A172 (cell line): ENCODE data around the gene GPR45. TPM values are rescaled to one million over a fixed set of nuclear protein-coding genes. Genes with fewer than 3 reads are reported as not detected.
A peak's percentile ranks its signal among the peaks of the same experiment; 100 is the strongest.

Experiments used
- DNase-seq: peaks from one replicate; pipeline ENCODE4 v3.0.0-alpha.2; 2015; ENCODE audit warnings: low spot score
- total RNA-seq: library from RNA; depleted of rRNA; stranded (reverse); fragments of >200 nt; shearing (Covaris generic); gene quantifications from 2 replicates; pipeline ENCODE4 v1.2.3, GENCODE V29; 2014

Gene GPR45
- total RNA-seq, 1 experiment from 2014 or later: not detected

DNA sequence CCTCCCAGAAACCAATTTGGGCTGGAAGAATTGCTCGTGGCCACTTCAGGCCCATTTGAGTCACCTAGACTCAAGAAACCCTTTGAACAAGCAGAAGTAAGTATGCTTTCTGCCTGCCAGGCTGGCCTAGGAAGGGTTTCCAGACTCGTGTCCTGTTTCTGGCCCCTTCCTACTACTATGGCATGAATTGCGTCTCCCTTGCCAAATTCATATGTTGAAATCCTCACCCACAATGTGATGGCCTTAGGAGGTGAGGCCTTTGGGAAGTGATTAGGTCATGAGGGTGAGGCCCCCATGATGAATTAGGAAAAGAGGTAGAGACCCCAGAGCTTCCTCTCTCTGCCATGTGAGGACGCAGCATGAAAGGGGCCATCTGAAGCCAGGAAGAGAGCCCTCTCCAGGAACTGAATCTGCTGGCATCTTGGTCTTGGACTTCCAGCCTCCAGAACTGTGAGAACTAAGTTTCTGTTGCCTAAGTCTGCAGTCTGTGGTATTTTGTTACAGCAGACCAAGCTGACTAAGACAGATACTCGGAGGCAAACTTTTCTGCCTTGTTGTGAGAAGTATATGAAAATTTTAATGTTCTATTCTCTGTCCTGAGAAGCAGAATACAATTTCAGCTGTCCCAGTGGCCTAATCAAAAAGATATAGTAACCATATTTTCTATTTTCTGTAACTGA lies 13.1 kb downstream of the GPR45 start:
- DNase-seq: no peak

- DNase-seq: no peak
Observed at GRCh38 chr2:105255979-105256378, 14.4 kb downstream of the GPR45 start.

DNA sequence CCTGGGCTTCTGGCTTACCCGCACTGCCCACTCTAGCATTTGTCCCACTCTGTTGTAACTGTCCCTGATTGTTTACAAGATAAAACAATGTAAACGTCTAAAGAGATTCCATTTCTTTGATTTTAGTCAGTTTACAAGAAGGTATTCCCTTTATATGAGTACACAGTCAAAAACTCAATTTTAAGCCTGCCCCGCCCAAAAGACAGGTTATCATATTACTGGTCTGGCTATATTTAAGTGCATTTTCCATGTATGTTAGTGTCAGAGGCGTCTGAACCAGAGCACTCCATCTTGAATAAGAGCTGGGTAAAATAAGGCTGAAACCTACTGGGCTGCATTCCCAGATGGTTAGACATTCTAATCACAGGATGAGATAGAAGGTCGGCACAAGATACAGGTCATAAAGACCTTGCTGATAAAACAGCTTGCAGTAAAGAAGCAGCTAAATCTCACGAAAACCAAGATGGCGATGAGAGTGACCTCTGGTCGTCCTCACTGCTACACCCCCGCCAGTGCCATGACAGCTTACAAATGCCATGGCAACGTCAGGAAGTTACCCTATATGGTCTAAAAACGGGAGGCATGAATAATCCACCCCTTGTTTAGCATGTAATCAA lies 15.0 kb downstream of the GPR45 start:
- DNase-seq: no peak

DNA sequence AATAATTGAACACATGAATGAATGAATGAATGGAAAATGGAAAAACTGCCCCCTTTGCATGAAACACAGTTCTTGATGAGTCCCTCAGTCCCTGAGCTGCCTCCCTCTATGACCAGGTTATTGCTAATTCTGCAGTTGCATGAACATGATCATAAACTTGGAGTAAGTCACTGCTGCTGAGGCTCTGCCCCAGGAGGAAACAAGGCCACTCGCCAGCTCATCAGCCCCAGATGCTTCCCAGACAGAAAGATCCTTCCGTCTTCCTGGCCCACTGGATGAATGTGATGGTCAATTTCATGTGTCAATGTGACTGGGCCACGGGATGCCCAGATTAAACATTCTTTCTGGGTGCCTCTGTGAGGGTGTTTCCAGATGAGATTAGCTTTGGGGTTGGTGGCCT lies 16.4 kb downstream of the GPR45 start:
- no peak for DNase-seq

GRCh38 chr2:105258835-105259350 lies 17.4 kb downstream of the GPR45 start:
- no peak for DNase-seq

GRCh38 chr2:105261061-105261460 lies 19.5 kb downstream of the GPR45 start:
- DNase-seq: peak; percentile 75

GRCh38 chr2:105262651-105263091 lies 21.1 kb downstream of the GPR45 start:
- no peak for DNase-seq

DNA sequence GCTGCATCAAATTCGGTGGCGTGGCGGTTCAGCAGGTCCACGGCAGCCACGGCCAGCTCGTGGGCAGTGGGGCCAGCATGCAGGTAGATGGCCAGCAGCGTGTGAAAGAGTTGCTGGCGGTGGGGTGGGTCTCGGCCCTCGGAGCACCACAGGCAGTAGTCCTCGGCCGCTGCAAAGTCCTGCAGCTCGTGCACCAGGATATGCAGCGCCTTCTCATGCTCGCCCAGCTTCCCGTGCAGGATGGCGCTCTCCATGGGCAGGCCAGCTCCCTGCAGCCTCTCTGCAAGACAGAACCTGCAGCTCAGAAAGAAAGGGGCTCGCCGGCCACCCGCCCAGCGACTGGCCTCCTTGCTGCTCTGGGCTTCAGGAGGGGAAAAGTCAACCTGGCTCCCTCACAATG lies 27.9 kb downstream of the GPR45 start:
- no peak for DNase-seq

- DNase-seq: no peak
Observed at GRCh38 chr2:105271393-105272045, 30.0 kb downstream of the GPR45 start.

GRCh38 chr2:105272176-105272575 lies 30.6 kb downstream of the GPR45 start:
- no peak for DNase-seq

GRCh38 chr2:105274046-105274445 lies 32.5 kb downstream of the GPR45 start:
- no peak for DNase-seq

DNA sequence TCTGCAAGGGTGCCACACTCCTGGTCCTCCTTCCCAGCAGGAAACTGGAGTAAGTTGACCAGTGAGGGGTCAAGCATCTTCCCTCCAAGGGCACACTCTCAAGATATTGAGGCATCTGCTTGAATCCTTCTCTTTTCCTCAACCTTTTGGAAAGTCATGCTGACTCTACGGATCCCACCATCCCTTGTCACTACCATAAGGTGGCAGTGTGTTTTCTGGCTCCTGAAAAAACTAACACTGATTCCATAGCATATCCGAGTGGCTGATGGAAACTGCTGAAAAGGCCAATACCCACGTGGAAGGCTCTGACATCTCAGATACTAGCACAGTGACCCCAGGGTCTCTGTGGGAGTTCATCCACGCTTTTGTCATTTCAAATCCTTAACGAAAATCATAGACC lies 37.1 kb downstream of the GPR45 start:
- no peak for DNase-seq

DNA sequence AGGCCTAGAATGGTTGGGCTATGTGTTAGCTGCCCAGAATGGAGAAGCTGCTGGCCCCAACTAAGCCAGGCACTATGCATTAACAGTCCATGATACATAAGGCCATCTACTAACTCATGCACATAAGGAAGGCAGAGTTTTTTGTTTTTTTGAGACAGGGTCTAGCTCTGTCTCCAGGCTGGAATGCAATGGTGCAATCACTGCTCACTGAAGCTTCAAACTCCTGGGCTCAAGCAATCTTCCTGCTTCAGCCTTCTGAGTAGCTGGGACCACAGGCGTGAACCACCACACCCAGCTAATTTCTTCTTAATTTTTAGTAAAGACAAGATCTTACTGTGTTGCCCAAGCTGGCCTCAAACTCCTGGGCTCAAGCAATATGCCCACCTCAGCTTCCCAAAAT lies 37.6 kb downstream of the GPR45 start:
- DNase-seq: no peak

- no peak for DNase-seq
Observed at GRCh38 chr2:105280281-105280680, 38.7 kb downstream of the GPR45 start.

- DNase-seq: no peak
Observed at GRCh38 chr2:105283532-105283931, 42.0 kb downstream of the GPR45 start.

DNA sequence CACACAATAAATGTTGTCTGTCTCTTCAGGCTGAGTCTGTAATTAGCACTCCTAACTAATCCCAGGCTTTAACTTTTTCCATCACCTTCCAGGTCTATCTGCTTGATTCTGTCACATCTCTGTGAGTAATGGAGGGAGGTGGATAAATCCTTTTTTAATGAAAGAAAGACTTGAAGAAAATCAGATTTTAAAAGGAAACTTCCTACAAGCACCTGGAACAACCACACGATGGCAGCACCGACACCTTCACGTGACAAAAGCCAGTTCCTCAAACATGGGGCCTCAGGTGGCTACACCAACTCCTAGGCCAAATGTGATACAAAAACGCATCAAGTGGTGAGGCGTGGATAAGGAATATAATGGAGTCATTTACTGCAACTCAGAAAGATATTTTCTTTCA lies 46.1 kb downstream of the GPR45 start:
- peak; percentile 15 for DNase-seq

DNA sequence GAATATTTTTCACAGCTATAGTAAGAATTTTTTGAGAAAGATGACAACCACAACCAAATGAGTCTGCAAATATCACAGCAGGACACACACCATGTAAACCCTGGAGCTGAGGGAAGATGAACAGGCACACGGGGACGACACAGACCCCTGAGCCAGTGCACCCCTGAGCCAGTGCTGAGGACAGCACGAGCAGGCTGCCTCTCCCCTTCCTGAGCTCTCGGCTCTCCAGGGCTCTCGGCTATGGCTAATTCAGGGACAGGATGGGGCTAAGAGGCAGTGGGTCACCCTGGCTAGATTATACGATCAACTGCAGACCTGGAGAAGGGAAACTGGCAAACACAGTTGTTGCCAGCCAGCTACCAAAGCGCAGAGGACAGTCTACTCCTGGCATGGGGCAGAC lies 46.6 kb downstream of the GPR45 start:
- no peak for DNase-seq

- no peak for DNase-seq
Observed at GRCh38 chr2:105290981-105291660, 49.6 kb downstream of the GPR45 start.

DNA sequence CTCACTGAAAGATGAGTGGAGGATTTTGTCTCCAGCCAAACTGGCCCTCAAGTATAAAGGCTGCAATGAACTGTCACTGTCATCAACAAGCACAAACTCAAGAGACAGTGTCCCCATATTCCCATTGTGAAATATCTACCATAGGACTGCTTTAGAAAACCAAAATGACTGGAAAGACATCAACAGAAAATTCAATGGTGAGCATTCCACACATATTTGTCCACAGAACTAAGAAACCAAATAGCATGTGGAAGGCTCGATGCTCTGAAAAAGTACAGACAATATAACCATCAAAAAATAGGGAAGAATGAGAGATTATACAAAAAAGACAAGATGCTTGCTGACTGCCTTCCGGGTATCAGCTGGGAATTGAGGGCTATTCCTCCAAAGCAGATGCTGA lies 50.4 kb downstream of the GPR45 start:
- no peak for DNase-seq
